GM12878 (cell line): ENCODE results near the gene RCHY1.

Experiments used
- CHD2 ChIP-seq: IDR thresholded peaks from 2 replicates; pipeline ENCODE4 v1.6.1; 2011; ENCODE audit warnings: low read depth, low read length, improper control_type of control experiment, borderline replicate concordance
- EP300 ChIP-seq, 2 experiments: fragments of 150-350 bp in 1 of 2; IDR thresholded peaks; 2 replicates each; pipeline ENCODE4 v1.6.1; 2011 to 2012; ENCODE audit warnings: low read depth in 2 of 2, low read length in 2 of 2, borderline replicate concordance in 1 of 2, improper control_type of control experiment in 1 of 2, inconsistent platforms in 1 of 2; ENCODE audit not compliant: control insufficient read depth in 1 of 2
- HCFC1 ChIP-seq: fragments of 150-350 bp; IDR thresholded peaks from 2 replicates; pipeline ENCODE4 v1.6.1; 2014; ENCODE audit warnings: low read length
- HDAC6 ChIP-seq: fragments of 200-600 bp; sonication (generic); IDR thresholded peaks from one replicate; pipeline ENCODE4 v1.8.0; 2017; ENCODE audit warnings: antibody characterized with exemption; ENCODE audit not compliant: unreplicated experiment
- MYC ChIP-seq: IDR thresholded peaks from 2 replicates; pipeline ENCODE4 v1.6.1; 2011; ENCODE audit warnings: mild to moderate bottlenecking, low read length, moderate library complexity, inconsistent platforms; ENCODE audit not compliant: insufficient read depth, insufficient replicate concordance, insufficient read length, severe bottlenecking
- POLR2AphosphoS5 ChIP-seq: IDR thresholded peaks from 2 replicates; pipeline ENCODE4 v1.6.1; 2011; ENCODE audit warnings: mild to moderate bottlenecking, low read length, inconsistent platforms
- RUNX3 ChIP-seq: IDR thresholded peaks from 2 replicates; pipeline ENCODE4 v1.6.1; 2012; ENCODE audit warnings: low read length, inconsistent platforms
- SP1 ChIP-seq: IDR thresholded peaks from one replicate; pipeline ENCODE4 v1.6.1; 2011; ENCODE audit warnings: low read depth, low read length
- TCF7 ChIP-seq: IDR thresholded peaks from 2 replicates; pipeline ENCODE4 v1.6.1; 2014; ENCODE audit warnings: antibody characterized with exemption, borderline replicate concordance
- TF ChIP-seq, protein P1 (sequence below), 3 experiments: IDR thresholded peaks in 2 of 3; conservative IDR thresholded peaks in 1 of 3; 2 replicates each; pipeline ENCODE4 v1.5.1; 2011; ENCODE audit warnings: low read depth in 3 of 3, low read length in 3 of 3, mild to moderate bottlenecking in 3 of 3, control low read depth in 2 of 3, moderate library complexity in 2 of 3, inconsistent platforms in 1 of 3, mixed read lengths in 1 of 3; ENCODE audit not compliant: control insufficient read depth in 2 of 3, insufficient read depth in 1 of 3; ENCODE audit errors: extremely low read depth in 1 of 3
- TF ChIP-seq, protein P2 (sequence below): fragments of 450-650 bp; IDR thresholded peaks from 2 replicates; pipeline ENCODE4 v1.6.1; 2017; ENCODE audit warnings: mild to moderate bottlenecking
- TF ChIP-seq, protein P3 (sequence below): fragments of 450-650 bp; IDR thresholded peaks from 2 replicates; pipeline ENCODE4 v1.6.1; 2016; ENCODE audit warnings: mild to moderate bottlenecking
- TF ChIP-seq, protein P4 (sequence below): IDR thresholded peaks from 2 replicates; pipeline ENCODE4 v1.6.1; 2012; ENCODE audit warnings: low read depth, low read length, improper control_type of control experiment

DNA sequence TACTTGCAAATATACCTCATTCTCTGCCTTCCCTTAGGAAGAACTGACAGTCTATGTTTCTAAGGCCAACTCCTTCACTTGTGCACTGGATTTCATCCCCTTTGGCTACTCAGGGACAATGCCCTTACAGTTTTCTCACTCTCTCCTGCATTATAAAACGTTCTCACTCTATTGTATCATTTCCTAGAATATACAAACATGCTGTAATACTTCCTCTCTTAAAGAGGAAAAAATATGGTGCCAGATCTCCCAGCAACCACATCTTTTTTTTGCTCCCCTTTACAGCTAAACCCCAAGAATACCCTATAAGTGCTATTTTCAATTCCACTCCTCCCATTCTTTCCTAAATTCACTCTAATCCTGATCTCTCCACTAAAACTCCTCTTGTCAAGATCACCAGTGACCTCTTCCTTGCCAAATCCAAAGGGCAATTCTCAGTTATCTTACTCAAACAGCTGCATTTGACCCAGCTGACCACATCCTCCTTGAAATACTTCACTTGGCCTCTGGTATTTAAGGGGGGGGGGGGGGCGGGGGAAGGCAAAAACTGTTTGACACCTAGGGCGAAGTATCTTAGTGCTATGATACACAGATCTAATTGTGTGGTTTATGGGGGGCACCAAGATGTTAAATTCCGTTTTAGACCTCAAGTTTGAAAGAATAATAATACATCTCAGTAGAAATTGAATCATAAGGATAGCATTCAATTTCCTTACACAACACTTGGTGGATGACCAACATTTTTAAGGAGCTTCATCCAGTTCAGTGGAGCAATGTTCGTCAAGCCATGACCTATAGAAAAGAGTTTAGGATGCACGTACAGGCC lies 1.6 kb downstream of the RCHY1 start:
- TF ChIP-seq HCFC1 (no peak), TCF7 (no peak), SP1 (no peak), RUNX3 (peak; percentile 75), CHD2 (no peak), EP300 (IDR thresholded peaks at IDR 0.05; ENCODE audit: borderline replicate concordance in 1 of 2, control insufficient read depth in 1 of 2, low read depth in 2 of 2, low read length in 2 of 2) (no peak), MYC (no peak), POLR2AphosphoS5 (no peak), HDAC6 (no peak)
- TF ChIP-seq, protein P1, sequence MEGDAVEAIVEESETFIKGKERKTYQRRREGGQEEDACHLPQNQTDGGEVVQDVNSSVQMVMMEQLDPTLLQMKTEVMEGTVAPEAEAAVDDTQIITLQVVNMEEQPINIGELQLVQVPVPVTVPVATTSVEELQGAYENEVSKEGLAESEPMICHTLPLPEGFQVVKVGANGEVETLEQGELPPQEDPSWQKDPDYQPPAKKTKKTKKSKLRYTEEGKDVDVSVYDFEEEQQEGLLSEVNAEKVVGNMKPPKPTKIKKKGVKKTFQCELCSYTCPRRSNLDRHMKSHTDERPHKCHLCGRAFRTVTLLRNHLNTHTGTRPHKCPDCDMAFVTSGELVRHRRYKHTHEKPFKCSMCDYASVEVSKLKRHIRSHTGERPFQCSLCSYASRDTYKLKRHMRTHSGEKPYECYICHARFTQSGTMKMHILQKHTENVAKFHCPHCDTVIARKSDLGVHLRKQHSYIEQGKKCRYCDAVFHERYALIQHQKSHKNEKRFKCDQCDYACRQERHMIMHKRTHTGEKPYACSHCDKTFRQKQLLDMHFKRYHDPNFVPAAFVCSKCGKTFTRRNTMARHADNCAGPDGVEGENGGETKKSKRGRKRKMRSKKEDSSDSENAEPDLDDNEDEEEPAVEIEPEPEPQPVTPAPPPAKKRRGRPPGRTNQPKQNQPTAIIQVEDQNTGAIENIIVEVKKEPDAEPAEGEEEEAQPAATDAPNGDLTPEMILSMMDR (IDR thresholded peaks at IDR 0.05 in 2 of 3, conservative IDR thresholded peaks at IDR 0.05 in 1 of 3; ENCODE audit: control insufficient read depth in 2 of 3, extremely low read depth in 1 of 3, insufficient read depth in 1 of 3, low read depth in 3 of 3, low read length in 3 of 3), result no peak
- TF ChIP-seq, protein P2, sequence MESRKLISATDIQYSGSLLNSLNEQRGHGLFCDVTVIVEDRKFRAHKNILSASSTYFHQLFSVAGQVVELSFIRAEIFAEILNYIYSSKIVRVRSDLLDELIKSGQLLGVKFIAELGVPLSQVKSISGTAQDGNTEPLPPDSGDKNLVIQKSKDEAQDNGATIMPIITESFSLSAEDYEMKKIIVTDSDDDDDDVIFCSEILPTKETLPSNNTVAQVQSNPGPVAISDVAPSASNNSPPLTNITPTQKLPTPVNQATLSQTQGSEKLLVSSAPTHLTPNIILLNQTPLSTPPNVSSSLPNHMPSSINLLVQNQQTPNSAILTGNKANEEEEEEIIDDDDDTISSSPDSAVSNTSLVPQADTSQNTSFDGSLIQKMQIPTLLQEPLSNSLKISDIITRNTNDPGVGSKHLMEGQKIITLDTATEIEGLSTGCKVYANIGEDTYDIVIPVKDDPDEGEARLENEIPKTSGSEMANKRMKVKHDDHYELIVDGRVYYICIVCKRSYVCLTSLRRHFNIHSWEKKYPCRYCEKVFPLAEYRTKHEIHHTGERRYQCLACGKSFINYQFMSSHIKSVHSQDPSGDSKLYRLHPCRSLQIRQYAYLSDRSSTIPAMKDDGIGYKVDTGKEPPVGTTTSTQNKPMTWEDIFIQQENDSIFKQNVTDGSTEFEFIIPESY, result no peak
- TF ChIP-seq, protein P3, sequence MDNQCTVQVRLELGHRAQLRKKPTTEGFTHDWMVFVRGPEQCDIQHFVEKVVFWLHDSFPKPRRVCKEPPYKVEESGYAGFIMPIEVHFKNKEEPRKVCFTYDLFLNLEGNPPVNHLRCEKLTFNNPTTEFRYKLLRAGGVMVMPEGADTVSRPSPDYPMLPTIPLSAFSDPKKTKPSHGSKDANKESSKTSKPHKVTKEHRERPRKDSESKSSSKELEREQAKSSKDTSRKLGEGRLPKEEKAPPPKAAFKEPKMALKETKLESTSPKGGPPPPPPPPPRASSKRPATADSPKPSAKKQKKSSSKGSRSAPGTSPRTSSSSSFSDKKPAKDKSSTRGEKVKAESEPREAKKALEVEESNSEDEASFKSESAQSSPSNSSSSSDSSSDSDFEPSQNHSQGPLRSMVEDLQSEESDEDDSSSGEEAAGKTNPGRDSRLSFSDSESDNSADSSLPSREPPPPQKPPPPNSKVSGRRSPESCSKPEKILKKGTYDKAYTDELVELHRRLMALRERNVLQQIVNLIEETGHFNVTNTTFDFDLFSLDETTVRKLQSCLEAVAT, result no peak
- TF ChIP-seq, protein P4, sequence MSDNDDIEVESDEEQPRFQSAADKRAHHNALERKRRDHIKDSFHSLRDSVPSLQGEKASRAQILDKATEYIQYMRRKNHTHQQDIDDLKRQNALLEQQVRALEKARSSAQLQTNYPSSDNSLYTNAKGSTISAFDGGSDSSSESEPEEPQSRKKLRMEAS, result no peak
